Measurements from ENCODE around the gene PICK1. TPM values are rescaled to one million over a fixed set of nuclear protein-coding genes. Genes with fewer than 3 reads are reported as not detected.
A peak's percentile ranks its signal among the peaks of the same experiment; 100 is the strongest.

PICK1 gene
- total and polyA plus RNA-seq, 2 of the 13 experiments (the other 11 are each of a cell fraction or from before 2014, with no cell fraction given): 19.3 to 25.3 TPM

DNA sequence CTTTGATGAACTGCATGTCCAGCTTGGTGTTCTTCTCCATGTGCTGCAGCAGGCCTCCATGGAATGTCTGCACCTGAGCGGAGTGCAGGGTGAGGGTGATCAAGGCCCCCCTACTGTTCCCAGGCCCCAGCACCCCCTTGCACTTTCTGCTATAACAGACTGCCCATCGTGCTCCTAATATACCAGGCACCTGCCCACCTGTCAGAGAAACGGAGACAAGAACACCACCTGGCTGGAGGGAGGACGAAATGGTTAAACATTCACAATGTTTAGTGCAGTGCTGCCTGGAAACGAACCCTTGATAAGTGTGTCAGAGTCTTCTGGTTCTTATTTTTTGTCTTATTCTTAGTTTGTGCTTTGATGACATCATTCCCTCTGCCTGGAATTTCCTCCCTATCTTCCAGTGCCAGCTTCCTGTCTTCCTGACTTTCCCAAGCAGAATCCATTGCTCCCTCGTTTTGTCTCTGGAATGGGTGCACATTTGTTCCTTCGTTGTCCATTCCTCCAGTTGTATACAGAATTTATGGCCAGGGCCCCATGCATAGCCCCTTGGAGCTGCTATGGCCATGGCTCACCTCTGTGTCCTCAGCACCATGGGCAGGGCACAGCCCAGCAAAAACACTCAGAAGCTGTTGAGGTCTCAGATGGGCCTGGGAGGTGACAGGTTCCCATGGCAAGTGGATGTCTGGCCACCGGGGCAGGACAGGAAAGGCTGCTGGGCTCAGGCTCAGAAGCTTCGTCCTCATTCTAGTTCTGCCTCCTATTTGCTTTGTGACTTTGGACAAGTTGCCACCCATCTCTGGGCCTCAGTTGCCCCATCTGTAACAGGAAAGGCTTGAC lies 41.4 kb downstream of the PICK1 start:
- BruUV-seq (replicated peaks): no TSS peak
- ATAC-seq: no peak
- TF ChIP-seq ZNF329 (CRISPR knock-in tag; IDR thresholded peaks at IDR 0.05; ENCODE audit: low read depth) (peak; percentile 93), ATF7 (IDR thresholded peaks at IDR 0.05) (peak; percentile 91), ATF7 (CRISPR knock-in tag; IDR thresholded peaks at IDR 0.05) (no peak), MLLT10 (CRISPR knock-in tag; IDR thresholded peaks at IDR 0.05) (no peak)
- Histone ChIP-seq H3K79me2 (ENCODE audit: insufficient read depth, low read length) (no peaks in the 10 kb centered on the region), H3K36me3 (replicated peaks in 1 of 2; ENCODE audit: control insufficient read depth in 1 of 2, insufficient read depth in 2 of 2, low read length in 2 of 2) (peaks cover 12 to 13% of the 10 kb centered on the region in 2 experiments; a peak in 4 of 5 replicates), H3K9ac (ENCODE audit: insufficient read depth, low read depth, low read length) (no peak overlapping the region), H3K4me1 (ENCODE audit: insufficient read depth, low read length) (no peaks in the 10 kb centered on the region), H3K27ac (ENCODE audit: extremely low read length, insufficient read depth, low read length) (no peak overlapping the region), H3K27me3 (ENCODE audit: control insufficient read depth in 1 of 2, insufficient read depth in 2 of 2, low read length in 2 of 2) (no peaks in the 10 kb centered on the region), H3K4me2 (ENCODE audit: low read depth, low read length) (no peak overlapping the region), H4K20me1 (ENCODE audit: insufficient read depth, low read length) (no peaks in the 10 kb centered on the region), H3K4me3 (replicated peaks in 1 of 3; ENCODE audit: insufficient read depth in 1 of 3, low read depth in 2 of 3, low read length in 3 of 3) (no peak overlapping the region), H3K9me3 (ENCODE audit: low read length) (no peaks in the 10 kb centered on the region), H2AFZ (ENCODE audit: low read length) (no peak overlapping the region)
- 93% methylated on average over 8 of the region's 9 CpGs for WGBS (ENCODE audit: low lambda C conversion rate)
- in situ Hi-C loops (cut with HindIII; ENCODE audit: extremely low pct_ligation_motif_present, low pct_unique_long_range_greater_than_20kb): no loop called here
- no peak for FAIRE-seq
- POLR2A ChIA-PET: interaction anchor here (1.1 to 1.5 kb wide), 2 partner anchors 9 kb away, joined by 3 to 4 read pairs; no protein-coding TSS in a partner anchor
- intact Hi-C loops (cut with micrococcal nuclease; ENCODE audit: unreplicated experiment): no loop called here
- CTCF ChIA-PET (ENCODE audit: low intra/inter-chr PET ratio, low total read pairs): no interaction called here
- no peak for DNase-seq (ENCODE audit: low spot score)

DNA sequence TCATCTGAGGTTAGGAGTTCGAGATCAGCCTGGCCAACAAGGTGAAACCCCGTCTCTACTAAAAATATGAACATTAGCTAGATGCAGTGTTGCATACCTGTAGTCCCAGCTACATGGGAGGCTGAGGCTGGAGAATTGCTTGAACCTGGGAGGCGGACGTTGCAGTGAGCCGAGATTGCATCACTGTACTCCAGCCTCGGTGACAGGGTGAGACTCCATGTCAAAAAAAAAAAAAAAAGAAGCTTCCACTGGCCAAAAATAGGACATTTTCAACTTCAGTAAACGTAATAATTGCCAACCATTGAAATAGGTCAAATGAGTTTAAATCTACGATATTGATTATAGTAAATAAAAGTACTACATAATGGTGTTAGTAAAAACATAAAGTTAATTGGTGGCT lies 46.4 kb downstream of the PICK1 start:
- no peak for FAIRE-seq

More for the DNA sequence above, 46.4 kb downstream of the PICK1 start:
- in situ Hi-C loops (cut with HindIII; ENCODE audit: extremely low pct_ligation_motif_present, low pct_unique_long_range_greater_than_20kb) (no loop called here), intact Hi-C loops (cut with micrococcal nuclease; ENCODE audit: unreplicated experiment) (no loop called here)
- H3K36me3 ChIP-seq (replicated peaks in 1 of 2; ENCODE audit: control insufficient read depth in 1 of 2, insufficient read depth in 2 of 2, low read length in 2 of 2): peaks cover 2 to 15% of the 10 kb centered on the region in 2 experiments; a peak in 2 of 5 replicates
- DNase-seq (ENCODE audit: low spot score): no peak
- CTCF ChIA-PET (ENCODE audit: low intra/inter-chr PET ratio, low total read pairs): no interaction called here
- POLR2A ChIA-PET: no interaction called here
- ATAC-seq: no peak
- WGBS (ENCODE audit: low lambda C conversion rate): 85% methylated on average over 8 of the region's 8 CpGs
- H3K27ac ChIP-seq (ENCODE audit: extremely low read length, insufficient read depth, low read length): no peak overlapping the region
- no TSS peak for BruUV-seq (replicated peaks)
- TF ChIP-seq PCBP2 (optimal IDR thresholded peaks at IDR 0.05; ENCODE audit: low read depth, low read length, poor library complexity, severe bottlenecking) (no peak), ZNF317 (CRISPR knock-in tag; IDR thresholded peaks at IDR 0.05) (no peak), BRD4 (CRISPR knock-in tag; IDR thresholded peaks at IDR 0.05) (no peak)
- H3K9me3 ChIP-seq (ENCODE audit: low read length): no peaks in the 10 kb centered on the region
- H3K4me1 ChIP-seq (ENCODE audit: insufficient read depth, low read length): peaks cover 21% of the 10 kb centered on the region
- H4K20me1 ChIP-seq (ENCODE audit: insufficient read depth, low read length): no peaks in the 10 kb centered on the region; the same call in 1 of the 2 replicates
- H3K9ac ChIP-seq (ENCODE audit: insufficient read depth, low read depth, low read length): no peak overlapping the region
- no peaks in the 10 kb centered on the region for H3K27me3 ChIP-seq (ENCODE audit: control insufficient read depth in 1 of 2, insufficient read depth in 2 of 2, low read length in 2 of 2)
- H3K4me3 ChIP-seq (replicated peaks in 1 of 3; ENCODE audit: insufficient read depth in 1 of 3, low read depth in 2 of 3, low read length in 3 of 3): no peak overlapping the region
- H3K4me2 ChIP-seq (ENCODE audit: low read depth, low read length): no peak overlapping the region
- H3K79me2 ChIP-seq (ENCODE audit: insufficient read depth, low read length): no peaks in the 10 kb centered on the region
- H2AFZ ChIP-seq (ENCODE audit: low read length): no peak overlapping the region

All from HepG2 (cell line).